ENCODE results near the gene ALLC.
A peak's percentile ranks its signal among the peaks of the same experiment; 100 is the strongest.
"Not testable (repeated sequence)": the region's sequence is repeated elsewhere in the genome, so short reads cannot be mapped to it uniquely, and the experiment has no call there.

ALLC gene

GRCh38 chr2:3656762-3657721, 958 bp upstream of the ALLC start:
- DNase-seq: peak; percentile 57

GRCh38 chr2:3659447-3660432, 1.7 kb downstream of the ALLC start:
- DNase-seq: no peak

- DNase-seq: not testable (repeated sequence)
Measured at GRCh38 chr2:3660640-3661039, 2.6 kb downstream of the ALLC start.

- DNase-seq: no peak
Measured at GRCh38 chr2:3661149-3661660, 3.2 kb downstream of the ALLC start.

GRCh38 chr2:3662239-3662638, 4.2 kb downstream of the ALLC start:
- no peak for DNase-seq

- no peak for DNase-seq
Measured at GRCh38 chr2:3664118-3664517, 6.1 kb downstream of the ALLC start.

GRCh38 chr2:3664925-3665324, 6.9 kb downstream of the ALLC start:
- no peak for DNase-seq

- DNase-seq: no peak
Measured at GRCh38 chr2:3665886-3666612, 8.0 kb downstream of the ALLC start.

GRCh38 chr2:3666613-3666975, 8.6 kb downstream of the ALLC start:
- no peak for DNase-seq

- peak; percentile 80 for DNase-seq
Measured at GRCh38 chr2:3667151-3667631, 9.2 kb downstream of the ALLC start.

- no peak for DNase-seq
Measured at GRCh38 chr2:3669656-3670055, 11.7 kb downstream of the ALLC start.

- DNase-seq: no peak
Measured at GRCh38 chr2:3670376-3670775, 12.4 kb downstream of the ALLC start.

GRCh38 chr2:3670941-3671340, 12.9 kb downstream of the ALLC start:
- no peak for DNase-seq

- no peak for DNase-seq
Measured at GRCh38 chr2:3672861-3673678, 15.1 kb downstream of the ALLC start.

GRCh38 chr2:3674066-3674845, 16.3 kb downstream of the ALLC start:
- DNase-seq: no peak

GRCh38 chr2:3675687-3676086, 17.7 kb downstream of the ALLC start:
- DNase-seq: no peak

- no peak for DNase-seq
Measured at GRCh38 chr2:3677436-3677835, 19.4 kb downstream of the ALLC start.

- DNase-seq: no peak
Measured at GRCh38 chr2:3678212-3678611, 20.2 kb downstream of the ALLC start.

GRCh38 chr2:3679180-3679579, 21.2 kb downstream of the ALLC start:
- no peak for DNase-seq

GRCh38 chr2:3679616-3680393, 21.8 kb downstream of the ALLC start:
- no peak for DNase-seq
